HEK293 (cell line): ENCODE results near the gene TFPT.

ENCODE experiments used
- CTCF ChIA-PET: fragments of 350-600 bp; formaldehyde crosslinking; extraction: SDS; loops from one replicate; lab custom pipeline; 2021; ENCODE audit warnings: antibody characterized with exemption; lab: Yijun Ruan, JAX
- POLR2A ChIA-PET: fragments of 300-600 bp; formaldehyde crosslinking; extraction: SDS; loops from one replicate; lab custom pipeline; 2020; ENCODE audit warnings: antibody characterized with exemption, inconsistent platforms; lab: Yijun Ruan, JAX
- H3K27ac ChIP-seq: fragments of 200-500 bp; sonication (Bioruptor generic); 2 replicates; pipeline ENCODE4 v1.5.1; 2014; ENCODE audit warnings: low read depth, low read length, control low read depth, inconsistent platforms; ENCODE audit errors: extremely low read depth
- H3K36me3 ChIP-seq, 2 experiments: fragments of 200-500 bp in 1 of 2; sonication (Bioruptor generic) in 1 of 2; 1 replicate in 1 of 2; 2 replicates in 1 of 2; pipeline ENCODE4 v1.5.1; 2014 to 2017; ENCODE audit warnings: inconsistent platforms in 2 of 2, low read length in 2 of 2; ENCODE audit not compliant: control insufficient read depth in 2 of 2, insufficient read depth in 1 of 2
- H3K4me1 ChIP-seq: fragments of 200-500 bp; sonication (Bioruptor generic); 2 replicates; pipeline ENCODE4 v1.5.1; 2014; ENCODE audit warnings: mild to moderate bottlenecking, low read length, inconsistent platforms; ENCODE audit not compliant: control insufficient read depth, insufficient read depth
- H3K4me3 ChIP-seq: 2 replicates; pipeline ENCODE4 v1.5.1; 2011; ENCODE audit warnings: low read depth, mild to moderate bottlenecking, control low read depth, low read length, moderate library complexity
- H3K9me3 ChIP-seq: fragments of 200-500 bp; sonication (Bioruptor generic); 2 replicates; pipeline ENCODE4 v1.5.1; 2014; ENCODE audit warnings: low read depth, low read length, inconsistent platforms; ENCODE audit not compliant: control insufficient read depth, insufficient read depth
- GFI1B ChIP-seq: fragments of 450-650 bp; formaldehyde crosslinking; IDR thresholded peaks from 2 replicates; pipeline ENCODE4 v1.5.1; 2016; ENCODE audit warnings: missing biosample characterization, missing genetic modification characterization
- GLI4 ChIP-seq: fragments of 450-650 bp; formaldehyde crosslinking; IDR thresholded peaks from 2 replicates; pipeline ENCODE4 v1.5.1; 2016; ENCODE audit warnings: missing biosample characterization, missing genetic modification characterization
- KLF1 ChIP-seq: fragments of 450-650 bp; formaldehyde crosslinking; IDR thresholded peaks from 2 replicates; pipeline ENCODE4 v1.5.1; 2016; ENCODE audit warnings: missing biosample characterization, missing genetic modification characterization
- KLF8 ChIP-seq: fragments of 450-650 bp; formaldehyde crosslinking; IDR thresholded peaks from 2 replicates; pipeline ENCODE4 v1.5.1; 2016; ENCODE audit warnings: missing biosample characterization, missing genetic modification characterization
- SALL2 ChIP-seq: fragments of 450-650 bp; formaldehyde crosslinking; IDR thresholded peaks from 2 replicates; pipeline ENCODE4 v1.5.0; 2017; ENCODE audit warnings: missing biosample characterization, mild to moderate bottlenecking, missing genetic modification characterization, borderline replicate concordance
- SP2 ChIP-seq: fragments of 450-650 bp; formaldehyde crosslinking; IDR thresholded peaks from 2 replicates; pipeline ENCODE4 v1.5.1; 2016; ENCODE audit warnings: missing biosample characterization, missing genetic modification characterization
- TCF7L2 ChIP-seq: IDR thresholded peaks from 2 replicates; pipeline ENCODE4 v1.6.1; 2011; ENCODE audit warnings: low read depth, mild to moderate bottlenecking, inconsistent platforms, low read length, moderate library complexity, borderline replicate concordance
- YY2 ChIP-seq: fragments of 450-650 bp; formaldehyde crosslinking; IDR thresholded peaks from 2 replicates; pipeline ENCODE4 v1.5.1; 2016; ENCODE audit warnings: missing biosample characterization, missing genetic modification characterization
- ZBTB21 ChIP-seq: fragments of 450-650 bp; formaldehyde crosslinking; IDR thresholded peaks from 2 replicates; pipeline ENCODE4 v1.5.1; 2017; ENCODE audit warnings: missing biosample characterization, missing genetic modification characterization
- ZFHX2 ChIP-seq: fragments of 450-650 bp; formaldehyde crosslinking; conservative IDR thresholded peaks from 2 replicates; pipeline ENCODE4 v1.5.1; 2016; ENCODE audit warnings: missing biosample characterization, missing genetic modification characterization
- ZIC2 ChIP-seq: fragments of 450-650 bp; formaldehyde crosslinking; IDR thresholded peaks from 2 replicates; pipeline ENCODE4 v1.5.1; 2016; ENCODE audit warnings: missing biosample characterization, missing genetic modification characterization
- ZNF10 ChIP-seq: fragments of 450-650 bp; formaldehyde crosslinking; IDR thresholded peaks from 2 replicates; pipeline ENCODE4 v1.5.1; 2017; ENCODE audit warnings: missing biosample characterization, missing genetic modification characterization
- ZNF112 ChIP-seq: fragments of 450-650 bp; formaldehyde crosslinking; IDR thresholded peaks from 2 replicates; pipeline ENCODE4 v1.5.0; 2017; ENCODE audit warnings: missing biosample characterization, missing genetic modification characterization
- ZNF214 ChIP-seq: fragments of 450-650 bp; formaldehyde crosslinking; IDR thresholded peaks from 2 replicates; pipeline ENCODE4 v1.5.1; 2017; ENCODE audit warnings: missing biosample characterization, mild to moderate bottlenecking, missing genetic modification characterization, borderline replicate concordance
- ZNF223 ChIP-seq: fragments of 450-650 bp; formaldehyde crosslinking; IDR thresholded peaks from 2 replicates; pipeline ENCODE4 v1.5.1; 2016; ENCODE audit warnings: missing biosample characterization, missing genetic modification characterization
- ZNF239 ChIP-seq: fragments of 450-650 bp; formaldehyde crosslinking; IDR thresholded peaks from 2 replicates; pipeline ENCODE4 v1.5.1; 2016; ENCODE audit warnings: missing biosample characterization, missing genetic modification characterization
- ZNF394 ChIP-seq: fragments of 450-650 bp; formaldehyde crosslinking; IDR thresholded peaks from 2 replicates; pipeline ENCODE4 v1.5.1; 2016; ENCODE audit warnings: missing biosample characterization, missing genetic modification characterization, mild to moderate bottlenecking, moderate library complexity, borderline replicate concordance
- ZNF473 ChIP-seq: fragments of 450-650 bp; formaldehyde crosslinking; IDR thresholded peaks from 2 replicates; pipeline ENCODE4 v1.5.1; 2017; ENCODE audit warnings: missing biosample characterization, missing genetic modification characterization
- ZNF510 ChIP-seq: fragments of 450-650 bp; formaldehyde crosslinking; IDR thresholded peaks from 2 replicates; pipeline ENCODE4 v1.5.1; 2018; ENCODE audit warnings: mild to moderate bottlenecking, missing genetic modification characterization, missing biosample characterization; ENCODE audit not compliant: insufficient replicate concordance
- ZNF521 ChIP-seq: fragments of 450-650 bp; formaldehyde crosslinking; IDR thresholded peaks from 2 replicates; pipeline ENCODE4 v1.5.1; 2017; ENCODE audit warnings: missing biosample characterization, mild to moderate bottlenecking, missing genetic modification characterization
- ZNF544 ChIP-seq: fragments of 450-650 bp; formaldehyde crosslinking; IDR thresholded peaks from 2 replicates; pipeline ENCODE4 v1.5.0; 2017; ENCODE audit warnings: missing biosample characterization, missing genetic modification characterization
- ZNF549 ChIP-seq: fragments of 450-650 bp; IDR thresholded peaks from 2 replicates; pipeline ENCODE4 v1.5.1; 2018; ENCODE audit warnings: missing biosample characterization, missing genetic modification characterization, mild to moderate bottlenecking, inconsistent platforms, moderate library complexity
- ZNF561 ChIP-seq: fragments of 450-650 bp; IDR thresholded peaks from 2 replicates; pipeline ENCODE4 v1.5.1; 2018; ENCODE audit warnings: missing biosample characterization, missing genetic modification characterization, borderline replicate concordance
- ZNF654 ChIP-seq: fragments of 450-650 bp; formaldehyde crosslinking; IDR thresholded peaks from 2 replicates; pipeline ENCODE4 v1.5.1; 2016; ENCODE audit warnings: low read depth, missing biosample characterization, missing genetic modification characterization
- ZNF658 ChIP-seq: fragments of 450-650 bp; formaldehyde crosslinking; IDR thresholded peaks from 2 replicates; pipeline ENCODE4; 2016; ENCODE audit warnings: missing biosample characterization, missing genetic modification characterization
- ZNF76 ChIP-seq: fragments of 450-650 bp; formaldehyde crosslinking; IDR thresholded peaks from 2 replicates; pipeline ENCODE4; 2016; ENCODE audit warnings: low read depth, missing biosample characterization, missing genetic modification characterization, borderline replicate concordance
- ZNF768 ChIP-seq: fragments of 450-650 bp; formaldehyde crosslinking; IDR thresholded peaks from 2 replicates; pipeline ENCODE4 v1.5.1; 2018; ENCODE audit warnings: missing biosample characterization, mild to moderate bottlenecking, missing genetic modification characterization
- TF ChIP-seq, protein P1 (sequence below): fragments of 450-650 bp; formaldehyde crosslinking; IDR thresholded peaks from 2 replicates; pipeline ENCODE4 v1.5.1; 2017; ENCODE audit warnings: missing biosample characterization, missing genetic modification characterization
- TF ChIP-seq, protein P2 (sequence below): fragments of 450-650 bp; formaldehyde crosslinking; IDR thresholded peaks from 2 replicates; pipeline ENCODE4 v1.5.1; 2016; ENCODE audit warnings: missing biosample characterization, missing genetic modification characterization
- TF ChIP-seq, protein P3 (sequence below): fragments of 450-650 bp; formaldehyde crosslinking; IDR thresholded peaks from 2 replicates; pipeline ENCODE4 v1.5.1; 2016; ENCODE audit warnings: missing biosample characterization, missing genetic modification characterization
- TF ChIP-seq, protein P4 (sequence below): fragments of 450-650 bp; formaldehyde crosslinking; IDR thresholded peaks from 2 replicates; pipeline ENCODE4 v1.5.1; 2017; ENCODE audit warnings: missing biosample characterization, missing genetic modification characterization

TFPT gene

DNA sequence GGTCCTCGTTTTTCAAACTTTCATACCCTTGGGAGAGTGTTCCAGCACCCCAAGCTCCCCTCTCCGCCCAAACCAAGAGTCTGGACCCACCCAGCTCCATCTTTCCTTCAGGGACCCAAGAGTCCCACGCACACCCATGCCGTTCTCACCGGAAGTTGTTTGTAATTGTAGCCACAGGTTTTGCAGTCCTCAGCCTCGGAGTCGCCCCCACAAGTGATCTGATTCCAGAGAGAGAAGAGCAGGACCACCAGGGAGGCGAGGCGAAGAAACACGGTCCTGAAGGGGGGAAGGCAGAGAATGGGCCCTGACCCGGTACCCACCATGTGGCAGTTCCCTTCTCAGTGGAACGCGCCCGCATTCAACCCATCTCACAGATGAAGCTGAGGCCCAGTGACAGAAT is 47.4 kb upstream of the TFPT start (continued):
- TF ChIP-seq, protein P1, sequence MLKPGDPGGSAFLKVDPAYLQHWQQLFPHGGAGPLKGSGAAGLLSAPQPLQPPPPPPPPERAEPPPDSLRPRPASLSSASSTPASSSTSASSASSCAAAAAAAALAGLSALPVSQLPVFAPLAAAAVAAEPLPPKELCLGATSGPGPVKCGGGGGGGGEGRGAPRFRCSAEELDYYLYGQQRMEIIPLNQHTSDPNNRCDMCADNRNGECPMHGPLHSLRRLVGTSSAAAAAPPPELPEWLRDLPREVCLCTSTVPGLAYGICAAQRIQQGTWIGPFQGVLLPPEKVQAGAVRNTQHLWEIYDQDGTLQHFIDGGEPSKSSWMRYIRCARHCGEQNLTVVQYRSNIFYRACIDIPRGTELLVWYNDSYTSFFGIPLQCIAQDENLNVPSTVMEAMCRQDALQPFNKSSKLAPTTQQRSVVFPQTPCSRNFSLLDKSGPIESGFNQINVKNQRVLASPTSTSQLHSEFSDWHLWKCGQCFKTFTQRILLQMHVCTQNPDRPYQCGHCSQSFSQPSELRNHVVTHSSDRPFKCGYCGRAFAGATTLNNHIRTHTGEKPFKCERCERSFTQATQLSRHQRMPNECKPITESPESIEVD (tag by site-specific recombination) = no peak
- TF ChIP-seq, protein P2, sequence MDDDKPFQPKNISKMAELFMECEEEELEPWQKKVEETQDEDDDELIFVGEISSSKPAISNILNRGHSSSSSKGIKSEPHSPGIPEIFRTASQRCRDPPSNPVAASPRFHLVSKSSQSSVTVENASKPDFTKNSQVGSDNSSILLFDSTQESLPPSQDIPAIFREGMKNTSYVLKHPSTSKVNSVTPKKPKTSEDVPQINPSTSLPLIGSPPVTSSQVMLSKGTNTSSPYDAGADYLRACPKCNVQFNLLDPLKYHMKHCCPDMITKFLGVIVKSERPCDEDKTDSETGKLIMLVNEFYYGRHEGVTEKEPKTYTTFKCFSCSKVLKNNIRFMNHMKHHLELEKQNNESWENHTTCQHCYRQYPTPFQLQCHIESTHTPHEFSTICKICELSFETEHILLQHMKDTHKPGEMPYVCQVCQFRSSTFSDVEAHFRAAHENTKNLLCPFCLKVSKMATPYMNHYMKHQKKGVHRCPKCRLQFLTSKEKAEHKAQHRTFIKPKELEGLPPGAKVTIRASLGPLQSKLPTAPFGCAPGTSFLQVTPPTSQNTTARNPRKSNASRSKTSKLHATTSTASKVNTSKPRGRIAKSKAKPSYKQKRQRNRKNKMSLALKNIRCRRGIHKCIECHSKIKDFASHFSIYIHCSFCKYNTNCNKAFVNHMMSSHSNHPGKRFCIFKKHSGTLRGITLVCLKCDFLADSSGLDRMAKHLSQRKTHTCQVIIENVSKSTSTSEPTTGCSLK (tag by site-specific recombination) = no peak

DNA sequence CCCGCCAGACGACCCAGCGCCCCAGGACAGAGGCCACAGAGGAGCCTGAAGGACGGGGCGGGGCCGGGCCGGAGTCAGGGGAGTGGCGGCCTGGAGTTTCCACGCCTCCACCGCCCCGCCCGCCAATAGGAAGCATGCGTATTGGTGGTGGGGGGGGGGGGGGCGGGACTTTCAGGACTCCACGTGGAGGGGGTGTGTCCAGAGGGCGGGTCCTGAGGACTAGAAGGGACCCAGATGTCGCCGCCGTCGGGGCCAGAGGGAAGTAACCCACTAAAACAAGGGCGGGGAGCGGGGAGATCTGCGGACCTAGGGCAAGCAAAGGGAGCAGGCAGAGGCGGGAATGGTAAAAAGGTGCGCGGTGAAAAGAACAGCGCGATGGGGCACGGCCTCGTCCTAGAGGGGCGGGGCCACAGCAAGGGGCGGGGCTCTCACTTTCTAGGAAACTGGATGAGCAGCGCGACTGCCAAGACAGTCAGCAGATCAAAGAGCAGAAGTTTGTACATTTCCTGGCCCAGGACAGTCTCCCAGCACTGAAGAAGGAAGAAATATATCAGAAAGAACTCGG is 46.9 kb upstream of the TFPT start:
- POLR2A ChIA-PET = interaction anchor here (3.6 kb wide), 1 partner anchor 25 kb away, joined by 17 read pairs; the partner anchor contains the start of gene CNOT3

DNA sequence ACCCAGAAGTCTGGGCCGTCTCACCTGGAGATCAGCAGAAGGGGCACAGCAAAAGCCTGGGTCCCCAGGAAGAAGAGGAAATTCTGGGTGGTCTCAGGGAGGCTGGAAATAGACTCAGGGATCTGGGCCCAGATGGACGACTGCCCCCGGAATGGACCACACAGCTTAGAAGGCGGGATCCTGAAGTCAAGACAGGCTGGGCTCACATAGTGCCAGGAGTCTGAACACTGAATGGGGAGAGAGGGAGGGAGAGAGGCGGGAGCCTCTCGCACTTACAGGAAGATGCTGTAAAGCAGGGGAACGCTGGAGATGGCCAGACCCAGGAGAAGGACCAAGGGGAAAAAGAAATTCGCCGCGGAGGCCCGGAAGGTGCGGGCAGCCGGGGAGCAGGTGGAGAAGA is 45.4 kb upstream of the TFPT start:
- POLR2A ChIA-PET = interaction anchor here (0.5 to 3.2 kb wide), 9 partner anchors 8 to 269 kb away, joined by 3 to 60 read pairs (median 6); partner anchors contain the start of genes CNOT3, MBOAT7, TFPT and TMC4
- Histone ChIP-seq H3K27ac (peak overlapping the region; percentile 78; the same call in 1 of the 2 replicates), H3K4me1 (peaks cover 4% of the 10 kb centered on the region; the same call in 1 of the 2 replicates), H3K36me3 (peaks cover 8 to 22% of the 10 kb centered on the region in 2 experiments; a peak in 2 of 3 replicates), H3K4me3 (peak overlapping the region; percentile 73), H3K9me3 (no peaks in the 10 kb centered on the region)
- CTCF ChIA-PET = interaction anchor here (1.3 kb wide), 1 partner anchor 13 kb away, joined by 5 read pairs; no protein-coding TSS in a partner anchor
- TF ChIP-seq ZNF510 = no peak
- TF ChIP-seq ZFHX2 (tag by site-specific recombination) = no peak
- TF ChIP-seq GLI4 (tag by site-specific recombination) = no peak
- TF ChIP-seq ZNF654 (tag by site-specific recombination) = no peak
- TF ChIP-seq ZNF521 (tag by site-specific recombination) = no peak
- no peak for TF ChIP-seq ZNF658 (tag by site-specific recombination)
- TF ChIP-seq SALL2 (tag by site-specific recombination) = no peak
- TF ChIP-seq ZNF10 (tag by site-specific recombination) = no peak
- no peak for TF ChIP-seq GFI1B
- TF ChIP-seq ZNF549 = no peak
- TF ChIP-seq ZNF214 (tag by site-specific recombination) = no peak
- no peak for TF ChIP-seq ZNF768 (tag by site-specific recombination)
- TF ChIP-seq, protein P3, sequence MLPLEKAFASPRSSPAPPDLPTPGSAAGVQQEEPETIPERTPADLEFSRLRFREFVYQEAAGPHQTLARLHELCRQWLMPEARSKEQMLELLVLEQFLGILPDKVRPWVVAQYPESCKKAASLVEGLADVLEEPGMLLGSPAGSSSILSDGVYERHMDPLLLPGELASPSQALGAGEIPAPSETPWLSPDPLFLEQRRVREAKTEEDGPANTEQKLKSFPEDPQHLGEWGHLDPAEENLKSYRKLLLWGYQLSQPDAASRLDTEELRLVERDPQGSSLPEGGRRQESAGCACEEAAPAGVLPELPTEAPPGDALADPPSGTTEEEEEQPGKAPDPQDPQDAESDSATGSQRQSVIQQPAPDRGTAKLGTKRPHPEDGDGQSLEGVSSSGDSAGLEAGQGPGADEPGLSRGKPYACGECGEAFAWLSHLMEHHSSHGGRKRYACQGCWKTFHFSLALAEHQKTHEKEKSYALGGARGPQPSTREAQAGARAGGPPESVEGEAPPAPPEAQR (tag by site-specific recombination) = no peak

More for the DNA sequence above, 46.9 kb upstream of the TFPT start:
- Histone ChIP-seq H3K36me3 (peaks cover 7% of the 10 kb centered on the region in 2 experiments; a peak in 2 of 3 replicates), H3K9me3 (no peaks in the 10 kb centered on the region), H3K27ac (no peak overlapping the region), H3K4me1 (peaks cover 4% of the 10 kb centered on the region; the same call in 1 of the 2 replicates), H3K4me3 (no peak overlapping the region)
- CTCF ChIA-PET = no interaction called here
- TF ChIP-seq, protein P3 (tag by site-specific recombination) = no peak
- TF ChIP-seq ZBTB21 (no peak), YY2 (no peak), SP2 (tag by site-specific recombination) (peak; percentile 27; the same call in 1 of the 2 replicates), KLF1 (tag by site-specific recombination) (no peak), ZNF561 (no peak), ZNF394 (no peak), ZIC2 (no peak), ZNF112 (no peak), ZNF223 (tag by site-specific recombination) (no peak), ZNF544 (tag by site-specific recombination) (no peak), ZNF239 (tag by site-specific recombination) (no peak), ZNF473 (tag by site-specific recombination) (no peak), ZNF76 (no peak), TCF7L2 (no peak), KLF8 (tag by site-specific recombination) (0 out of 2 replicates have a peak, but pooled peaks have one; percentile 41)
- TF ChIP-seq, protein P4, sequence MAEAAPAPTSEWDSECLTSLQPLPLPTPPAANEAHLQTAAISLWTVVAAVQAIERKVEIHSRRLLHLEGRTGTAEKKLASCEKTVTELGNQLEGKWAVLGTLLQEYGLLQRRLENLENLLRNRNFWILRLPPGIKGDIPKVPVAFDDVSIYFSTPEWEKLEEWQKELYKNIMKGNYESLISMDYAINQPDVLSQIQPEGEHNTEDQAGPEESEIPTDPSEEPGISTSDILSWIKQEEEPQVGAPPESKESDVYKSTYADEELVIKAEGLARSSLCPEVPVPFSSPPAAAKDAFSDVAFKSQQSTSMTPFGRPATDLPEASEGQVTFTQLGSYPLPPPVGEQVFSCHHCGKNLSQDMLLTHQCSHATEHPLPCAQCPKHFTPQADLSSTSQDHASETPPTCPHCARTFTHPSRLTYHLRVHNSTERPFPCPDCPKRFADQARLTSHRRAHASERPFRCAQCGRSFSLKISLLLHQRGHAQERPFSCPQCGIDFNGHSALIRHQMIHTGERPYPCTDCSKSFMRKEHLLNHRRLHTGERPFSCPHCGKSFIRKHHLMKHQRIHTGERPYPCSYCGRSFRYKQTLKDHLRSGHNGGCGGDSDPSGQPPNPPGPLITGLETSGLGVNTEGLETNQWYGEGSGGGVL = no peak
